HFF-Myc (cell line): ENCODE data around the gene HHIPL2.
"Not testable (repeated sequence)": the region's sequence is repeated elsewhere in the genome, so short reads cannot be mapped to it uniquely, and the experiment has no call there.

Experiments used
- DNase-seq: peaks from one replicate; pipeline ENCODE4 v3.0.0-alpha.2; 2011; ENCODE audit warnings: low read depth; ENCODE audit errors: extremely low read depth
- H3K4me3 ChIP-seq: replicated peaks from 2 replicates; pipeline ENCODE4 v1.5.1; 2011; ENCODE audit warnings: low read depth, mild to moderate bottlenecking, control low read depth, low read length
- CTCF ChIP-seq: IDR thresholded peaks from 2 replicates; pipeline ENCODE4 v1.5.1; 2012; ENCODE audit warnings: mild to moderate bottlenecking, low read depth, low read length, control low read depth; ENCODE audit errors: missing control alignments

HHIPL2 gene

GRCh38 chr1:222525951-222526350, 22.0 kb downstream of the HHIPL2 start:
- H3K4me3 ChIP-seq = no peak overlapping the region
- no peak for DNase-seq
- no peak for TF ChIP-seq CTCF

- no peak for DNase-seq
- TF ChIP-seq CTCF = no peak
- H3K4me3 ChIP-seq = no peak overlapping the region
Measured at GRCh38 chr1:222523852-222524251, 24.1 kb downstream of the HHIPL2 start.

GRCh38 chr1:222522105-222522915, 25.6 kb downstream of the HHIPL2 start:
- TF ChIP-seq CTCF = no peak
- no peak overlapping the region for H3K4me3 ChIP-seq
- no peak for DNase-seq

GRCh38 chr1:222521299-222522104, 26.4 kb downstream of the HHIPL2 start:
- DNase-seq = peak; percentile 61
- H3K4me3 ChIP-seq = no peak overlapping the region

GRCh38 chr1:222489496-222489895, 58.4 kb downstream of the HHIPL2 start:
- peak; percentile 21 for DNase-seq
- H3K4me3 ChIP-seq = not testable (repeated sequence)

More at GRCh38 chr1:222521299-222522104, 26.4 kb downstream of the HHIPL2 start:
- TF ChIP-seq CTCF = no peak

- not testable (repeated sequence) for H3K4me3 ChIP-seq, DNase-seq
Measured at GRCh38 chr1:222487774-222488173, 60.1 kb downstream of the HHIPL2 start.

- DNase-seq, H3K4me3 ChIP-seq: not testable (repeated sequence)
Measured at GRCh38 chr1:222484005-222484404, 63.9 kb downstream of the HHIPL2 start.

- H3K4me3 ChIP-seq, DNase-seq: not testable (repeated sequence)
Measured at GRCh38 chr1:222479567-222479966, 68.3 kb downstream of the HHIPL2 start.

- H3K4me3 ChIP-seq, DNase-seq: not testable (repeated sequence)
Measured at GRCh38 chr1:222476436-222476835, 71.5 kb downstream of the HHIPL2 start.

GRCh38 chr1:222473717-222474116, 74.2 kb downstream of the HHIPL2 start:
- DNase-seq, H3K4me3 ChIP-seq: not testable (repeated sequence)

- H3K4me3 ChIP-seq, DNase-seq: not testable (repeated sequence)
Measured at GRCh38 chr1:222472776-222473540, 74.9 kb downstream of the HHIPL2 start.
